Epidermal melanocyte (primary cell): ENCODE data around the gene CAGE1.
"Not testable (repeated sequence)": the region's sequence is repeated elsewhere in the genome, so short reads cannot be mapped to it uniquely, and the experiment has no call there.

Experiments
- DNase-seq: peaks from one replicate; pipeline ENCODE4 v3.0.0; 2011; ENCODE audit warnings: low spot score; ENCODE audit not compliant: insufficient read length

CAGE1 gene

GRCh38 chr6:7410851-7411250, 21.3 kb upstream of the CAGE1 start:
- DNase-seq, result no peak

DNA sequence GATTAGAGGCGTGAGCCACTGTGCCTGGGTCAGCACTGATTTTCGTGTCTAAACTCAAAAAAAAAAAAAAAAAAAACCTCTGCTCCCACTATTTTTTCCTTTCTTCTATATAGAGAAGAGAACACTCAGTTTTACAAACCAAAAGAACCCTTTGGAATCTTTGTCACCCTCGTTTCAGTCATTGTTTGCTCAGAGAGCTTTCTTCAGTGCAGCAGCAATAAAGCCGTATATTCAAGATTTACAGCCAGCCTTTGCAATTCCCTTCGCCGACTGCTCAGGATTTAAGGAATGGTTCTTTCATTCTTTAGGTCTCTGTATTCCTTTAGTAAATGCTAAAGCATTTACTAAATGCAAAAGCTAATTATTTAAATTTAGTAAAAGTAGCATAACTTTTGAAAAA, 20.2 kb upstream of the CAGE1 start:
- no peak for DNase-seq

DNA sequence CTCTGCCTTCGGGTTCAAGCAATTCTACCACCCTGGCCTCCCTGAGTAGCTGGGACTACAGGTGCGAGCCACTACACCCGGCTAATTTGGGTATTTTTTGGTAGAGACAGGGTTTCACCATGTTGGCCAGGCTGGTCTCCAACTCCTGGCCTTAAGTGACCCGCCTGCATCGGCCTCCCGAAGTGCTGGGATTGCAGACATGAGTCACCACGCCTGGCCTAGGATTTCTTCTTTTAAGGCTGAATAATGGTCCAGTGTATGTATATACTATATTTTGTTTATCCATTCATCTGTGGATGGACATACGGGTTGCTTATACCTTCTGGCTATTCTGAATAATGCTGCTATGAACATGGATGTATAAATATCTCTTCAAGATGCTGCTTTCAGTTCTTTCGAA, 17.2 kb upstream of the CAGE1 start:
- no peak for DNase-seq

GRCh38 chr6:7404546-7404945, 15.0 kb upstream of the CAGE1 start:
- no peak for DNase-seq

DNA sequence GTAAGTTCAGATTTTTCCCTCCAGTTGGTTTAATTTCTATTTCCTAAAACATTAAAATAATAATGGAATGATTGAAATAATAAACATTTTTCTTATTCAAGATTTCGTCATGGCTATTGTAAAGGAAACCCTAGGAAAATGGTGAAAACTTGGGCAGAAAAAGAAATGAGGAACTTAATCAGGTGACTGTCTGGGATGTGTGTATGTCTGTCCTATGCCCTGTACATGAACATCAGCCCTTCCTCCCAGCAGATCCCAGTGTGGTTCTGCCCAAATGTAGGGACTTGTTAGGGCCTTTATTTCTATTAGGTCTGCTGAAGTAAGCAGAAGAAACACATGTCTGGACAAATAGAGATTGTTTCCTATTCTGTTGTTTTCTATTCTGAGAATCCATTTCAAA, 13.2 kb upstream of the CAGE1 start:
- no peak for DNase-seq

DNA sequence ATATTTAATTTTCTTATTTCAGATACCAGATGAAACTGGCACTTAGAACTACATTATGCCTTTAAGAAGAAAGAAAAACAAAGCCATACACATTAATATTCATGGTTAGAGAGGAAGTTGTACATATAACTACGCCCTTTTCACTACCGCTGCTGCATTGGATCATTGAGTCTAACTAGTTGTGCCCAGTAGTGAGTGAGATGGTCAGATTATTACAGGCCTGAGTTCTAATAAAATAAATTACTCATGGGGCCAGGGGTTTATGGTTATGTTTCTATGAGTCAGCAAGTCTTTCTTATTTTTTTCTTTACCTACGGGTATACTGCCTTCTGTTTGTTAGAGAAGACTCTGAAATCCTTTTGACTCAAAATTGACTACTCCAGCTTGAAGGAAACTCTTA, 11.5 kb upstream of the CAGE1 start:
- no peak for DNase-seq

DNA sequence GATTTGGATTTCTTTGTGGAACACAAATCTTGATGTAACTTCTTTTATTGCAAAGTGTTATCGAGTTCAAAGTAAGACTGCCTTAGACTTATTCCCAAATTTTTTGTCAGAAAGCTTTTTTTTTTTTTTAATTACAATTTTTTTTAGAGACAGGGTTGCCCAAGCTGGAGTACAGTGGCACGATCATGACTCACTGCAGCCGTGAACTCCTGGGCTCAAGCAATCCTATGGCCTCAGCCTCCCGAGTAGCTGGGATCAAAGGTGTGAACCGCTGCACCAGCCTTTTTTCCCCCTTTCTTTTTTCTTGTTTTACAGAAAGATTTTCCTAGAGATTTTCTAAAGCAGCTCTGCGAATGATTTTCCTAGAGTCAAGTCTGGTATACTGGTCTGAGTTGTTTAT, 2.9 kb upstream of the CAGE1 start:
- DNase-seq, result no peak

GRCh38 chr6:7391151-7391550, 1.6 kb upstream of the CAGE1 start:
- DNase-seq, result no peak

- no peak for DNase-seq
Measured at GRCh38 chr6:7390226-7390878, 810 bp upstream of the CAGE1 start.

GRCh38 chr6:7389162-7389450, 436 bp downstream of the CAGE1 start:
- DNase-seq, result no peak

GRCh38 chr6:7381092-7381491, 8.4 kb downstream of the CAGE1 start:
- DNase-seq, result no peak

DNA sequence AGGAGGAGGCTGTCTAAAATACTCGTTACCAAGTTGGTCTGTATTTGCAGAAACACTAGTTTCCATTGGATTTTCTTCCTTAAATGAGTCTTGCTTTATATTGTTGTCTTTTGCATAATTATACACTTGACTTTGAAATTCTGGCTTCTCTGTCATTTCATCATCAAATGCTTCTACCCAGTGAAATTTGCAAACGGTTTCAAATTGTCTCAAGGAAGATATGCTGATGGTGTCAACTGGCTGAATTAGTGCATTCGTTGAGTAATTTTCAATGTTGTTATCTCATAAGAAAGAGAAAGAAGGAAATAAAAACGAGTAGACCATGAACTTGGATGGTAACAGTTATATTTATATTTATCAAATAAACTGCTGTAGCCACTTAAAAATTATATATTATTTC, 10.8 kb downstream of the CAGE1 start:
- no peak for DNase-seq

DNA sequence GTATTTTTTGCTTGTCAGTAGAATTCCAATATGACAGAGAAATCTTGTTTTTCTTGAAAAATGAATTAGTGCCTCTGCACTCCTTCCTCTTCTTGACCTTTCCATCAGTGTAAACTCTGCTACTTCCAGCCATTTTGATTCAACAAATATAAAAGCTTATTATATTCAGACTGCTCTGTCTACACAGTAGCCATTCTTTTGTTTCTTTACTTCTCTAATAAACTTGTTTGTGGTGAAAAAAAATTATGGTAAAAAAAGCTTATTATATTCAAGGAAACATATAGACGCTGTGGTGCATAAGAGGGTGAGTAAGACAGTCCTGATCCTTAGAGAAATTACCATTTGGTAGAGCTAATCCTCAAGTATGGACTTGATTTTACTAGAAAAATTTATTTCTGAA, 11.6 kb downstream of the CAGE1 start:
- no peak for DNase-seq

- no peak for DNase-seq
Measured at GRCh38 chr6:7373739-7374138, 15.8 kb downstream of the CAGE1 start.

DNA sequence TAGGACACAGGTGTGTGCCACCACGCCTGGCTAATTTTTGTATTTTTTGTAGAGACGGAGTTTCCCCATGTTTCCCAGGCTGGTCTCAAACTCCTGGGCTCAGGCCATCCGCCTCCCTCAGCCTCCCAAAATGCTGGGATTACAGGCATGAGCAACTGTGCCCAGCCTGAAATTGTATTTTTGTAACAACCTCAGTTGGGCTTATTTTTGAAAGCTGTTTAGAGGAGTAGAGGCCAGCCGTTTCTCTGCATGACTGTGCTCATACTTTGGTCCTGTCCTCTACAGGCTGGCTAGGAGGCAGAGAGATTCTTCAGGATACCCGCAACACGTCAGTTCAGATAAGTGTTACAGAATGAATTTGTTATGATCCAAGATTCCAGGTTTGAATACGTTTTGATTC, 22.1 kb downstream of the CAGE1 start:
- no peak for DNase-seq

DNA sequence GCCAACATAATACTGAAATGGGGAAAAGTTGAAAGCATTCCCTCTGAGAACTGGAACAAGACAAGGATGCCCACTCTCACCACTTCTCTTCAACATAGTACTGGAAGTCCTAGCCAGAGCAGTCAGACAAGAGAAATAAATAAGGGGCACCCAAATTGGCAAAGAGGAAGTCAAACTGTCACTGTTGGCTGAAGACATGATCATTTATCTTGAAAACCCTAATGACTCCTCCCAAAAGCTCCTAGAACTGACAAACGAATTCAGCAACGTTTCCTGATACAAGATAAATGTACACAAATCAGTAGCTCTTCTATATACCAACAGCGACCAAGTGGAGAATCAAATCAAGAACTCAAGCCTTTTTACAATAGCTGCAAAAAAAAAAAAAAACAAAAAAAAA, 37.6 kb downstream of the CAGE1 start:
- DNase-seq, result not testable (repeated sequence)

DNA sequence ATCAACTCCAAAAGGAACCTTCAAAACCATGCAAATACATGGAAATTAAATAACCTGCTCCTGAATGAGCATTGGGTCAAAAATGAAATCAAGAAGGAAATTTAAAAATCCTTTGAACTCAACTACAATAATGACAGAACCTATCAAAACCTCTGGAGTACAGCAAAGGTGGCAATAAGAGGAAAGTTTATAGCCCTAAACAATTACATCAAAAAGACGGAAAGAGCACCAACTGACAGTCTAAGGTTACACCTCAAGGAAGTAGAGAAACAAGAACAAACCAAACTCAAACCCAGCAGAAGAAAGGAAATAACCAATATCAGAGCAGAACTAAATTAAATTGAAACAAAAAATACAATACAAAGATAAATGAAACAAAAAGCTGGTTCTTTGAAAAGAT, 39.0 kb downstream of the CAGE1 start:
- DNase-seq, result not testable (repeated sequence)

DNA sequence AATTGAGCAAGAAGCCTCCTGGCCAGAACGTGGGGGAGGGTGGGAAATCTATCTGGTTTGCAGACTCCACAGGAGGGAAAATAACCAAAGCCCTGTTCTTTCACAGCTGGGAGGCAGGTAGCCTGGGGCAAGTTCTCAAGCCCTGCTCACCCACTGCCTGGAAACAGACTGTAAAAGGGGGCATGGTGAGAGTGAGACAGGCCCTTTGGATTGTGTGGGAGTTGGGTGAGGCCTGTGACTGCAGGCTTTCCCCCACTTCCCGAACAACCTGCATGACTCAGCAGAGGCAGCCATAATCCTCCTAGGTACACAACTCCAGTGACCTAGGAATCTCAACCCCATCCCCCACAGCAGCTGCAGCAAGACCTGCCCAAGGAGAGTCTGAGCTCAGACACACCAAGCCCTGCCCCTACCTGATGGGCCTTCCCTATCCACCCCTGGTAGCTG, 42.0 kb downstream of the CAGE1 start:
- not testable (repeated sequence) for DNase-seq

GRCh38 chr6:7344773-7345450, 44.6 kb downstream of the CAGE1 start:
- not testable (repeated sequence) for DNase-seq

GRCh38 chr6:7343546-7344475, 45.7 kb downstream of the CAGE1 start:
- DNase-seq, result no peak

GRCh38 chr6:7341989-7342742, 47.4 kb downstream of the CAGE1 start:
- no peak for DNase-seq

DNA sequence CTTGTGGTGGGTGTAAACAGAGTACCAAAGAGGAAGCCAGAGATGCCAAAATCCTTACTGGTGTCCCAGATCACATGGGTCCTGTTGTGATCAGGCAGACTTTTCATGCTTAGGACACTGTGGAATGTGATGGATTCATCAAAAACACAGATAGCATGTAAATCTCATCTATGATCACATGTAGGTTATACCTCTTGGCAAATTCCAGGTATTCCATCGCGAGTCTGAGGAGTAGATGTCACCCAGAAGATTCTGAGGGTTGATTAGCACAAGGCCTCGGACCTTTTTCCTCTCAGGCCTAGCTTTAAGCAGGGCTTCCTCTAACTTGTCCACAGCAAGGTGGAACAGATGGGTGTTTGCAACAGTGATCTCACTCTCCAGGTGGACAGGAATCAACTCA, 48.3 kb downstream of the CAGE1 start:
- DNase-seq, result no peak
